ENCODE data around the gene NPC2. TPM values are rescaled to one million over a fixed set of nuclear protein-coding genes. Genes with fewer than 3 reads are reported as not detected.

NPC2 gene
- total RNA-seq, 4 donors from 2014 or later: 225 to 510 (median 340) TPM

DNA sequence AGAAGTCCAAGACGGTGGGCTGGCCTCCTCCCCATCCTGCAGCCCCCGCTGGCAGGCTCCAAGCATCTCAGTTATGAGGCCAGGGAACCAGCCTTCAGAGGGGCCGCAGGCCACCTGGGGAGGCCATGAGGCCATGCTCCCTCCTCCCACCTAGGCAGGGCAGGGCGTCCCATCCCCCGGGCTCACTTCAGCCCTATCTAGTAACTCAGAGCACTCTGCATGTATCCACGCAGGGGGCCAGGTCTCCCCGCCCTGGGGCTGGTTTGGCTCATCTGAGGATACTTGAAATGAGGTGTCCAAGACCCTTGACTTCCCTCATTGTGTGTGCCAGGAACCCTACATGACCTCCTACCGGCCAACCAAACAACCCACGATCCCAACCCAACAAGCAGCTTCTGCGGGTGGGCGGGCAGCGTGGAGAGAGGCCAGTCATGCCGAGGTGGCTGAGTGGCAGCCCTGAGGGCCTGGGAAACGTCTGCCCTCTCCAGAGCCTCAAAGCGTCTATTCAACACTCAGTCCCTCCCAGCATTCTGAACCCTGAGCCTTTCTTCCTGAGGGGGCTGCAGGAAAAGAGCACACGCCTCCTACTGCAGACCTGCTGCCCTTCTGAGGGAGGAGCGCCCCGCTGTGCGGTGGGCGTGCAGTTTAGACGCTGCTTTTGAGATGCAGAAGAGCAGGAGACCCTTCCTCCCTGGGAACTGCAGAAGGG, 17.3 kb upstream of the NPC2 start:
- H3K27me3 ChIP-seq: no peaks in the 10 kb centered on the region
- DNase-seq (ENCODE audit: low spot score in 2 of 2): no peak
- peak overlapping the region; percentile 15 to 76 (median 56) for H3K27ac ChIP-seq
- H3K4me3 ChIP-seq: no peak overlapping the region
- no peaks in the 10 kb centered on the region for H3K9me3 ChIP-seq
- TF ChIP-seq POLR2A (IDR thresholded peaks at IDR 0.05): no peak
- TF ChIP-seq, protein P1, sequence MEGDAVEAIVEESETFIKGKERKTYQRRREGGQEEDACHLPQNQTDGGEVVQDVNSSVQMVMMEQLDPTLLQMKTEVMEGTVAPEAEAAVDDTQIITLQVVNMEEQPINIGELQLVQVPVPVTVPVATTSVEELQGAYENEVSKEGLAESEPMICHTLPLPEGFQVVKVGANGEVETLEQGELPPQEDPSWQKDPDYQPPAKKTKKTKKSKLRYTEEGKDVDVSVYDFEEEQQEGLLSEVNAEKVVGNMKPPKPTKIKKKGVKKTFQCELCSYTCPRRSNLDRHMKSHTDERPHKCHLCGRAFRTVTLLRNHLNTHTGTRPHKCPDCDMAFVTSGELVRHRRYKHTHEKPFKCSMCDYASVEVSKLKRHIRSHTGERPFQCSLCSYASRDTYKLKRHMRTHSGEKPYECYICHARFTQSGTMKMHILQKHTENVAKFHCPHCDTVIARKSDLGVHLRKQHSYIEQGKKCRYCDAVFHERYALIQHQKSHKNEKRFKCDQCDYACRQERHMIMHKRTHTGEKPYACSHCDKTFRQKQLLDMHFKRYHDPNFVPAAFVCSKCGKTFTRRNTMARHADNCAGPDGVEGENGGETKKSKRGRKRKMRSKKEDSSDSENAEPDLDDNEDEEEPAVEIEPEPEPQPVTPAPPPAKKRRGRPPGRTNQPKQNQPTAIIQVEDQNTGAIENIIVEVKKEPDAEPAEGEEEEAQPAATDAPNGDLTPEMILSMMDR (IDR thresholded peaks at IDR 0.05): no peak
- peak in 1 of 2 donors; percentile 32 for TF ChIP-seq EP300 (IDR thresholded peaks at IDR 0.05)
- peaks cover 0 to 27% (median 0%) of the 10 kb centered on the region in 3 donors for H3K36me3 ChIP-seq
- peaks cover 0 to 55% (median 11%) of the 10 kb centered on the region in 4 donors for H3K4me1 ChIP-seq
- WGBS, 2 donors: 42 to 46% methylated on average over 12 to 19 of the region's 21 CpGs

DNA sequence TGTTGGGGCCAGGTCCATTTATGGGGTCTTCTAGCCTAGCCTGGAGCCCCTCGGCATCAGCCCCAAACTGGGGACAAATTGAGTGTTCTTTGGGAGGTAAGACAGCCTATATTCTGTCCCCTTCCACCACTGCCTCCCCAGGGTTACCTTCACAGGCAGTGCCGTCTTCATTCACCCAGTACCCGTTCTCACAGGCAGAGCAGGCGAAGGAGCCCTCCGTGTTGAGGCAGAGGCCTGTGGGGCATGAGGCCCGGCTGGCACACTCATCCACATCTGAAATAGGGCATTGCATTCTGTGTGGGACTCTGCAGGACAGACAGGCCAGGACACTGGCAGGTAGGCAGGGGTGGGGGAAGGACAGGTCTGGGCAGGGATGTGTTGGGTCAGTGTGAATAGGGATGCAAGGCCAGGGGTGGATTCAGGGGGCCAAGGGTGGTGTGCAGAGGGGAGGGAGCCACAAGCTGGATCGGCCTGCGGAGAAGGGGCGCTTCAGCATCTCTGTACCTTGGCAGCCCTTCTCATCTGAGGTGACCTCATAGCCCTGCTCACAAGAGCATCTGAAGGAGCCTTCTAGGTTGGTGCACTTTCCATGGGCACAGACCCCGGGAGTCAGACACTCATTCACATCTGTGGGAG, 16.6 kb upstream of the NPC2 start:
- peaks cover 0 to 33% (median 0%) of the 10 kb centered on the region in 3 donors for H3K36me3 ChIP-seq
- TF ChIP-seq EP300 (IDR thresholded peaks at IDR 0.05) (no peak), POLR2A (IDR thresholded peaks at IDR 0.05) (no peak)
- TF ChIP-seq, protein P1 (IDR thresholded peaks at IDR 0.05): no peak
- H3K27me3 ChIP-seq: no peaks in the 10 kb centered on the region
- H3K9me3 ChIP-seq: no peaks in the 10 kb centered on the region
- no peak for DNase-seq (ENCODE audit: low spot score in 2 of 2)
- H3K4me1 ChIP-seq: peaks cover 0 to 49% (median 11%) of the 10 kb centered on the region in 4 donors
- H3K4me3 ChIP-seq: no peak overlapping the region
- peak overlapping the region; percentile 15 to 76 (median 50) for H3K27ac ChIP-seq
- 84 to 85% methylated on average over 9 to 10 of the region's 10 CpGs for WGBS, 2 donors

DNA sequence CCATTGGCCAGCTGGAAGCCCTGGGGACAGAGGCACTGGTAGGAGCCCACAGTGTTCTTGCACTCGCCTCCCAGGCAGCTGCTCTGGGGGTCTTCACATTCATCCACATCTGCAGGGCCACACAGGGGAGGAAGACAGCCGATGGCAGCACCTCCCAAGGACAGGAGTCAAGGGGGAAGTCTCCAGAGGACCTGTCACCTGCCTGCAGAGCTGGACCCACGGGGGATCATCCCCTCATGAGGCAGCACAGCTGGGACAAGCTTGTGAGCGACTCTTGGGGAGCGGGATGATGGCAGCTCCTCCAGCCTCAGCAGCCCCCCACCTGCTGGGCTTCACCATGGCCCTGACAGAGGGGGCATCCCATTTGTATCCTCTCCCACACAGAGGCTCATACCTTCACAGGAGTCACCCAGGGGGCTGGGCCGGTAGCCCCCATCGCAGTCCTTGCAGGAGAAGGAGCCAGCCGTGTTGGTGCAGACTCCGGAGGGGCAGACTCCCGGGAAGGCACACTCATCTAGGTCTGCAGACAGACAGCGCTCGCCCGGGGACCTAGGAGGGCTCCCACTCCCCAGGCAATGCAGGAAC, 15.8 kb upstream of the NPC2 start:
- Histone ChIP-seq H3K4me3 (no peak overlapping the region), H3K9me3 (no peaks in the 10 kb centered on the region), H3K4me1 (peaks cover 0 to 46% (median 11%) of the 10 kb centered on the region in 4 donors), H3K27ac (peak overlapping the region in 2 of 4 donors; percentile 75 to 76), H3K36me3 (peaks cover 0 to 41% (median 0%) of the 10 kb centered on the region in 3 donors), H3K27me3 (no peaks in the 10 kb centered on the region)
- no peak for DNase-seq (ENCODE audit: low spot score in 2 of 2)
- TF ChIP-seq POLR2A (IDR thresholded peaks at IDR 0.05): no peak
- TF ChIP-seq EP300 (IDR thresholded peaks at IDR 0.05): no peak
- TF ChIP-seq, protein P1 (IDR thresholded peaks at IDR 0.05): no peak
- 83 to 85% methylated on average over 7 to 10 of the region's 13 CpGs for WGBS, 2 donors

DNA sequence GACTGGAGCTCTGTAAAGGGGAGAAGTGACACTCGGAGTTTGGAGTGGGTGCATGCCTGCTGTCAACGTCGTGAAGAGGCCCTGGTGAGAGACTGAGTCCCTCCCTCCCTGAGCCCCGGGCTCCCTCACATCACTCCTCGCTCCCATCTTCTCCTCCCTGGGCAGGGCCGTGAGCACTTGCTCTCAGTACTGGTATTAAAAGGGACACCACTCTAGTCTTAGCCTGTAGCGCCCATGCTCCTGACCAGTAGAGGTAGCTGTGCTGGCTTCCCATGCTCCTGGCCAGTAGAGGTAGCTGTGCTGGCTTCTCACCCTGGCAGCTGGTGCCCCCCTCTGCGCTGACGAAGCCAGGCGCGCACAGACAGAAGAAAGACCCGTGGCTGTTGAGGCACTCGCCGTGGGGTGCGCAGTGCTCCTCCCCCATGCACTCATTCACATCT, 15.2 kb upstream of the NPC2 start:
- peak overlapping the region in 2 of 4 donors; percentile 63 to 75 for H3K27ac ChIP-seq
- H3K9me3 ChIP-seq: no peaks in the 10 kb centered on the region
- TF ChIP-seq, protein P1 (IDR thresholded peaks at IDR 0.05): no peak
- TF ChIP-seq POLR2A (IDR thresholded peaks at IDR 0.05) (no peak), EP300 (IDR thresholded peaks at IDR 0.05) (no peak)
- H3K27me3 ChIP-seq: no peaks in the 10 kb centered on the region
- WGBS, 2 donors: 69% methylated on average over 7 to 12 of the region's 15 CpGs
- H3K36me3 ChIP-seq: peaks cover 0 to 47% (median 0%) of the 10 kb centered on the region in 3 donors
- H3K4me1 ChIP-seq: peaks cover 0 to 42% (median 11%) of the 10 kb centered on the region in 4 donors
- H3K4me3 ChIP-seq: no peak overlapping the region
- DNase-seq (ENCODE audit: low spot score in 2 of 2): no peak

Data from tibial nerve (tissue), 4 donors.